ENCODE measurements around the gene PITX1.

DNA sequence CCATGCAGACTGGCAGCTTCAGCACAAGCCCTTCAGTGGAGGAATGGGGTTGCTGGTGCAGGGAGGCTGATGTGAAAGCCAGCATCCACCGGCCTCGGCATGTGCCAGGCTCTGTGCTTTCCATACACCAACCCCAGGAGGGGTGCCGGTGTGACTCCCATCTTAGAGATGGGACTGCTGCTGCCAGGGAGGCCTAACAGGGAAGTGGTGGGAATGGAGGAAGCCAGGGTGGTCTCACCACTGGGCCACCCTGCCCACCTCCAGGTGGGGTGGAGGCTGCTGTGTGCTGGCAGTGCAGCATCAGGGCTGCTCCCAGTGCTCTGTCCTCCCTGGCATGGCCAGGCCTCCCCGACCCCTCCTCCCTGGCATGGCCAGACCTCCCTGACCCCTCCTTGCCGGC lies 32.8 kb upstream of the PITX1 start:
- TF ChIP-seq EZH2 (IDR thresholded peaks at IDR 0.05; ENCODE audit: insufficient read depth, poor library complexity, severe bottlenecking), result no peak
- TF ChIP-seq EZH2phosphoT487 (IDR thresholded peaks at IDR 0.05; ENCODE audit: insufficient read depth, low read depth), result no peak
